ENCODE data around the gene CACFD1. TPM values are rescaled to one million over a fixed set of nuclear protein-coding genes. Genes with fewer than 3 reads are reported as not detected.

CACFD1 gene
- total and polyA plus RNA-seq, 2 donors (not counting 3 experiments of a cell fraction or from before 2014, with no cell fraction given) = 9.7 to 11.5 TPM

DNA sequence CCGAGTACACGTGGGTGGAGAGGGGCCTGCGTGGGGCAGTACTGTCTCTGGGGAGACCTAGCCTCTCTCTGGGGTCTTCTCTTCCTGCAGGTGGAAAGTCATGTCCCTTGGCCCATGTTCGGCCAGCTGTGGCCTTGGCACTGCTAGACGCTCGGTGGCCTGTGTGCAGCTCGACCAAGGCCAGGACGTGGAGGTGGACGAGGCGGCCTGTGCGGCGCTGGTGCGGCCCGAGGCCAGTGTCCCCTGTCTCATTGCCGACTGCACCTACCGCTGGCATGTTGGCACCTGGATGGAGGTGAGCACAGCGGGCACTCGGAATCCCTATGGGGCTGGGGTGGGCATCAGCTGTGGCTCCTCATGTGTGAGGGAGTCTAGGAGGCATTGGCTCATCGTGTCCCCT, 5.5 kb upstream of the CACFD1 start:
- no peaks in the 10 kb centered on the region for H3K79me2 ChIP-seq (ENCODE audit: control insufficient read depth, insufficient read depth, low read length)
- dilution Hi-C loops (cut with MboI; ENCODE audit: extremely low pct_ligation_motif_present, low sequenced_read_pairs) = no loop called here
- no TSS peak for BruUV-seq (replicated peaks)
- no peaks in the 10 kb centered on the region for H4K20me1 ChIP-seq (replicated peaks; ENCODE audit: control insufficient read depth, extremely low read depth, insufficient read depth, low read length)
- intact Hi-C loops (cut with micrococcal nuclease) = no loop called here
- ChIA-PET CTCF (interaction anchor here (1.0 kb wide), 1 partner anchor 10 kb away, joined by 4 read pairs; no protein-coding TSS in a partner anchor), POLR2A (no interaction called here)
- no peaks in the 10 kb centered on the region for H3K9me1 ChIP-seq (replicated peaks; ENCODE audit: control insufficient read depth, extremely low read depth, insufficient read depth, low read length)
- H3K27ac ChIP-seq (ENCODE audit: insufficient read depth, low read depth, low read length) = no peak overlapping the region
- H2AFZ ChIP-seq (ENCODE audit: low read depth, low read length) = no peak overlapping the region
- TF ChIP-seq POLR2AphosphoS5 (IDR thresholded peaks at IDR 0.05; ENCODE audit: insufficient read depth, low read depth, low read length) (no peak), MAX (IDR thresholded peaks at IDR 0.05; ENCODE audit: insufficient read depth, insufficient read length) (no peak), GATA2 (IDR thresholded peaks at IDR 0.05; ENCODE audit: insufficient read depth, insufficient read length, low read depth, low read length) (no peak), EZH2 (IDR thresholded peaks at IDR 0.05; ENCODE audit: borderline replicate concordance, low read depth, low read length, severe bottlenecking) (no peak), MYC (IDR thresholded peaks at IDR 0.05; ENCODE audit: low read depth, low read length) (no peak)
- no peak overlapping the region for H3K4me3 ChIP-seq (replicated peaks in 1 of 3; ENCODE audit: insufficient read depth in 1 of 3, low read depth in 1 of 3, low read length in 3 of 3)
- no peaks in the 10 kb centered on the region for H3K36me3 ChIP-seq (ENCODE audit: control insufficient read depth in 2 of 2, extremely low read depth in 1 of 2, insufficient read depth in 2 of 2, low read length in 2 of 2)
- no peaks in the 10 kb centered on the region for H3K27me3 ChIP-seq (ENCODE audit: control insufficient read depth in 2 of 2, insufficient read depth in 2 of 2, low read length in 2 of 2)
- peaks cover 3% of the 10 kb centered on the region for H3K4me1 ChIP-seq (ENCODE audit: control insufficient read depth, extremely low read depth, insufficient read depth, low read length)
- H3K9ac ChIP-seq (replicated peaks; ENCODE audit: extremely low read depth, insufficient read depth, low read length) = no peak overlapping the region
- DNase-seq (ENCODE audit: low read depth, low spot score) (no peak), FAIRE-seq (no peak)
- no peaks in the 10 kb centered on the region for H3K9me3 ChIP-seq (replicated peaks; ENCODE audit: control insufficient read depth, insufficient read depth, low read length)
- H3K4me2 ChIP-seq (ENCODE audit: insufficient read depth, low read length) = no peak overlapping the region

DNA sequence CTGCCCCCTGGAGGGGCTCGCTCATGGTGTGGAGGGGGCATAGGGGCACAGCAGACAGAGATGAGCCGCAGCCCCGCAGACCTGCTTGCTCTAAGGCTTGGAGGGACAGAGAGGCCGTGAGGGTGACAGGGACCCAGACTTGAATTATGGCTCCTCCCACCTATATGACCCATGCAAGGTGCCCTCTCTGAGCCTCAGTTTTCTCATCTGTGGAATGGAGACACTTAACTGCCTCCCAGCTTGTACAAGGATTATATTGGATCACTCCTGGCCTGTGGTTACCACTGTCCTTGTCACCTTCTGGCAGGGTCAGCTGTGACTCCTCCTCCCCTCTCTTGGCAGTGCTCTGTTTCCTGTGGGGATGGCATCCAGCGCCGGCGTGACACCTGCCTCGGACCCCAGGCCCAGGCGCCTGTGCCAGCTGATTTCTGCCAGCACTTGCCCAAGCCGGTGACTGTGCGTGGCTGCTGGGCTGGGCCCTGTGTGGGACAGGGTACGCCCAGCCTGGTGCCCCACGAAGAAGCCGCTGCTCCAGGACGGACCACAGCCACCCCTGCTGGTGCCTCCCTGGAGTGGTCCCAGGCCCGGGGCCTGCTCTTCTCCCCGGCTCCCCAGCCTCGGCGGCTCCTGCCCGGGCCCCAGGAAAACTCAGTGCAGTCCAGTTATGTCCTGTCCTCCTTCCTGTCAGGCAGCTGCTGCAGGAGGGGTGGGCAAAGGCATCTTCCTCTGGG, 4.7 kb upstream of the CACFD1 start:
- intact Hi-C loops (cut with micrococcal nuclease) (no loop called here), dilution Hi-C loops (cut with MboI; ENCODE audit: extremely low pct_ligation_motif_present, low sequenced_read_pairs) (no loop called here)
- Histone ChIP-seq H3K9me3 (replicated peaks; ENCODE audit: control insufficient read depth, insufficient read depth, low read length) (no peaks in the 10 kb centered on the region), H3K9me1 (replicated peaks; ENCODE audit: control insufficient read depth, extremely low read depth, insufficient read depth, low read length) (no peaks in the 10 kb centered on the region), H3K27me3 (ENCODE audit: control insufficient read depth in 2 of 2, insufficient read depth in 2 of 2, low read length in 2 of 2) (no peaks in the 10 kb centered on the region), H3K36me3 (ENCODE audit: control insufficient read depth in 2 of 2, extremely low read depth in 1 of 2, insufficient read depth in 2 of 2, low read length in 2 of 2) (no peaks in the 10 kb centered on the region), H3K4me3 (replicated peaks in 1 of 3; ENCODE audit: insufficient read depth in 1 of 3, low read depth in 1 of 3, low read length in 3 of 3) (no peak overlapping the region), H3K79me2 (ENCODE audit: control insufficient read depth, insufficient read depth, low read length) (no peaks in the 10 kb centered on the region), H3K4me1 (ENCODE audit: control insufficient read depth, extremely low read depth, insufficient read depth, low read length) (peaks cover 4% of the 10 kb centered on the region), H4K20me1 (replicated peaks; ENCODE audit: control insufficient read depth, extremely low read depth, insufficient read depth, low read length) (no peaks in the 10 kb centered on the region), H3K9ac (replicated peaks; ENCODE audit: extremely low read depth, insufficient read depth, low read length) (no peak overlapping the region), H2AFZ (ENCODE audit: low read depth, low read length) (no peak overlapping the region), H3K4me2 (ENCODE audit: insufficient read depth, low read length) (no peak overlapping the region), H3K27ac (ENCODE audit: insufficient read depth, low read depth, low read length) (no peak overlapping the region)
- ChIA-PET CTCF (no interaction called here), POLR2A (no interaction called here)
- FAIRE-seq (no peak), DNase-seq (ENCODE audit: low read depth, low spot score) (no peak)
- no TSS peak for BruUV-seq (replicated peaks)
- TF ChIP-seq POLR2A (IDR thresholded peaks at IDR 0.05; ENCODE audit: low read depth, low read length) = no peak
- TF ChIP-seq GATA2 (IDR thresholded peaks at IDR 0.05; ENCODE audit: insufficient read depth, insufficient read length, low read depth, low read length) = no peak
- no peak for TF ChIP-seq EZH2 (IDR thresholded peaks at IDR 0.05; ENCODE audit: borderline replicate concordance, low read depth, low read length, severe bottlenecking)
- no peak for TF ChIP-seq CTCF (IDR thresholded peaks at IDR 0.05; ENCODE audit: extremely low read depth in 1 of 2, insufficient read depth in 1 of 2, low read depth in 1 of 2, low read length in 2 of 2)
- no peak for TF ChIP-seq JUN (IDR thresholded peaks at IDR 0.05; ENCODE audit: borderline replicate concordance, insufficient read depth, insufficient read length, low read depth)
- no peak for TF ChIP-seq MAX (IDR thresholded peaks at IDR 0.05; ENCODE audit: insufficient read depth, insufficient read length)
- TF ChIP-seq POLR2AphosphoS5 (IDR thresholded peaks at IDR 0.05; ENCODE audit: insufficient read depth, low read depth, low read length) = no peak
- no peak for TF ChIP-seq FOS (IDR thresholded peaks at IDR 0.05; ENCODE audit: borderline replicate concordance, insufficient read depth, low read length)
- TF ChIP-seq MYC (IDR thresholded peaks at IDR 0.05; ENCODE audit: low read depth, low read length) = no peak

All from endothelial cell of umbilical vein (primary cell).